ENCODE data around the gene ECE2. TPM values are rescaled to one million over a fixed set of nuclear protein-coding genes. Genes with fewer than 3 reads are reported as not detected.

The ECE2 gene
- total RNA-seq, 1 experiment from 2014 or later: not detected

- in situ Hi-C loops (cut with HindIII; ENCODE audit: low pct_unique_long_range_greater_than_20kb, low sequenced_read_pairs): no loop called here
- ATAC-seq (no peak), DNase-seq (ENCODE audit: low read depth, low spot score) (no peak)
- no TSS peak for BruUV-seq (replicated peaks)
- CTCF ChIA-PET: no interaction called here
- H3K36me3 ChIP-seq (ENCODE audit: control insufficient read depth, insufficient read depth, low read length): peaks cover 78% of the 10 kb centered on the region
- POLR2A ChIA-PET: interaction anchor here (0.5 kb wide), 1 partner anchor 1500 kb away, joined by 3 read pairs; no protein-coding TSS in a partner anchor
- TF ChIP-seq CTCF (IDR thresholded peaks at IDR 0.05) (no peak), TCF7L2 (IDR thresholded peaks at IDR 0.05; ENCODE audit: low read depth, low read length) (no peak), REST (IDR thresholded peaks at IDR 0.05; ENCODE audit: insufficient read depth in 1 of 2, low read depth in 2 of 2, low read length in 1 of 2) (no peak), POLR2AphosphoS5 (IDR thresholded peaks at IDR 0.05; ENCODE audit: low read depth, low read length) (no peak), SIN3A (IDR thresholded peaks at IDR 0.05; ENCODE audit: borderline replicate concordance, insufficient read depth, low read depth, low read length) (no peak)
- intact Hi-C loops (cut with micrococcal nuclease; ENCODE audit: unreplicated experiment): no loop called here
- no peak overlapping the region for H3K4me3 ChIP-seq (ENCODE audit: low read depth in 2 of 2, low read length in 2 of 2)
- H3K9me3 ChIP-seq (ENCODE audit: control insufficient read depth, insufficient read depth, low read depth, low read length): no peaks in the 10 kb centered on the region
- no peak overlapping the region; the same call in 1 of the 2 replicates for H3K27ac ChIP-seq (ENCODE audit: low read length)
- peaks cover 29% of the 10 kb centered on the region for H3K4me1 ChIP-seq (ENCODE audit: control insufficient read depth, insufficient read depth, low read length)
- no peaks in the 10 kb centered on the region for H3K27me3 ChIP-seq (ENCODE audit: control insufficient read depth, insufficient read depth, low read length)
Observed at GRCh38 chr3:184322731-184323487, 47.1 kb downstream of the ECE2 start.

DNA sequence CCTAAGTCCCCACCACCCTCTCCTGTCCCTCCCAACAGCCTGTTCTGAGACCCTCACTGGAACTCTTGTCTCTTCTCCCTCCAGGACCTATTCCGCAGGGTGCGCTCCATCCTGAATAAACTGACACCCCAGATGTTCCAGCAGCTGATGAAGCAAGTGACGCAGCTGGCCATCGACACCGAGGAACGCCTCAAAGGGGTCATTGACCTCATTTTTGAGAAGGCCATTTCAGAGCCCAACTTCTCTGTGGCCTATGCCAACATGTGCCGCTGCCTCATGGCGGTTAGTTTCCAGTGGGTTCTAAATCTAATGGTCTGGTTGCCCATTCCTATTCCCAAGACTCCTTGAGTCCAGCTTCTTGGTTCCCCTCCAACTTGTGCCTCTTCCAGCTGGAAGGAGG, 47.9 kb downstream of the ECE2 start:
- intact Hi-C loops (cut with micrococcal nuclease; ENCODE audit: unreplicated experiment) (no loop called here), in situ Hi-C loops (cut with HindIII; ENCODE audit: low pct_unique_long_range_greater_than_20kb, low sequenced_read_pairs) (no loop called here)
- ChIA-PET POLR2A (no interaction called here), CTCF (no interaction called here)
- Histone ChIP-seq H3K4me1 (ENCODE audit: control insufficient read depth, insufficient read depth, low read length) (peaks cover 21% of the 10 kb centered on the region), H3K9me3 (ENCODE audit: control insufficient read depth, insufficient read depth, low read depth, low read length) (no peaks in the 10 kb centered on the region), H3K27me3 (ENCODE audit: control insufficient read depth, insufficient read depth, low read length) (no peaks in the 10 kb centered on the region), H3K36me3 (ENCODE audit: control insufficient read depth, insufficient read depth, low read length) (peaks cover 75% of the 10 kb centered on the region), H3K4me3 (ENCODE audit: low read depth in 2 of 2, low read length in 2 of 2) (no peak overlapping the region), H3K27ac (ENCODE audit: low read length) (no peak overlapping the region)
- no peak for ATAC-seq
- BruUV-seq (replicated peaks): no TSS peak
- TF ChIP-seq REST (IDR thresholded peaks at IDR 0.05; ENCODE audit: insufficient read depth in 1 of 2, low read depth in 2 of 2, low read length in 1 of 2) (no peak), CTCF (IDR thresholded peaks at IDR 0.05) (no peak), TCF7L2 (IDR thresholded peaks at IDR 0.05; ENCODE audit: low read depth, low read length) (no peak), POLR2AphosphoS5 (IDR thresholded peaks at IDR 0.05; ENCODE audit: low read depth, low read length) (no peak; the same call in 1 of the 2 replicates)
- no peak for DNase-seq (ENCODE audit: low read depth, low spot score)
